ENCODE data around the gene TAPT1.

TAPT1 gene

GRCh38 chr4:16245241-16245640, 19.0 kb upstream of the TAPT1 start:
- DNase-seq (ENCODE audit: low read depth): no peak

- no peak for DNase-seq (ENCODE audit: low read depth)
Measured at GRCh38 chr4:16243285-16243684, 17.0 kb upstream of the TAPT1 start.

DNA sequence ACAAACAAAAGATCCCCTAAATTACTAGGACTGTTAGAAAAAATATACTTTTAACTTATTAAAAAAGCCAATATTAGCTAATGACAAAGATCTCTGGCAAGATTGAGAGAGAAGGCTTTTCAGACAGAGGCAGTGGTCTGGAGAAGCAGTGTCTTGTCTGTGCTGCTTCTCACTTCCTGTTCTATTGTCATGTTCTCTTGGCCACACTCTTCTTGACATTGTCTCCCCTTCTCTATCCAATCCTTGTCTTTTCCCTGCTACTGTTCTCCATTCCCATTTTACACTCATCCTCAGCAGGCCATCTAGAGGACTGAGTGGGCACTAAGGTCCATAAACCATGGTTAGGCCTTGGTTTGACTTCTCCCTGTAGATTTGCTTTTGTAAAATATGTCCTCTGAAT, 14.0 kb upstream of the TAPT1 start:
- DNase-seq (ENCODE audit: low read depth): no peak

GRCh38 chr4:16239086-16239485, 12.8 kb upstream of the TAPT1 start:
- DNase-seq (ENCODE audit: low read depth): no peak

DNA sequence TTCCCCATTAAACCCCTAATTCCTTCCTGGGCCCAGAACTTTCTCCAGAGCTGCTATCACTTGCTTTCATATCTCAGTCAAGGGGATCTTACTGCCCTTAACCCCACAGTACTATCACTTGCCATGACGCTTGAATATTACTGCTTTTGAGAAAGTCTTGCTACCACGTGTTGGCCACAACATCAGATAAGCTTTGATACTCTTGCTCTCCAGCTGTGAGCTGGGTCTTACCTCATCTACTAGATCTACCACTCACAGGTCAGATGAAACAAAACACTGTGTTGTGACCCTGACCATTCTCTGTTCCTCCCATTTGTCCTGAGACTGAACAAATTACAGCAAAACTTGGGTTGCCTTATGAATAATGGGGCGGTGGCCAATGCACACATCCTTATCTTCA, 12.1 kb upstream of the TAPT1 start:
- no peak for DNase-seq (ENCODE audit: low read depth)

- no peak for DNase-seq (ENCODE audit: low read depth)
Measured at GRCh38 chr4:16237715-16238114, 11.4 kb upstream of the TAPT1 start.

GRCh38 chr4:16236402-16237023, 10.2 kb upstream of the TAPT1 start:
- no peak for DNase-seq (ENCODE audit: low read depth)

DNA sequence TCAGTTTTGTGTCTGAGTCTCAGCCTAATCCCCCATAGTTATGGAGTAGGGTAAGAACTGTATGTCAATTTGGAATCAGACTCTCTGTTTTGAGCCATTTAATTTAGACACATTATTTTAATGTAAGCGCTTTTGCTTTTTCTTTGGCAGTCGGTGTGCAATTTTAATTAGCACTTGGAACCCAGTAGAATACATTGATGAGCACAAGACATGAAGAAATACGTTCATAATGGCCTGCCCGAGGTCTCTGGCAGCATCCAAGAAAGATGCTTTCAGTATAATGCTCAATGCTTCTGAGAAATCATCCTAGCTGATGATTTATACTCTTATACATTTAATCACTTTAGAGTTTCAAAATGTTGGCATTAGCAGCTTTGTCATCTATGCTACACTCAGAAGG, 8.9 kb upstream of the TAPT1 start:
- no peak for DNase-seq (ENCODE audit: low read depth)

- no peak for DNase-seq (ENCODE audit: low read depth)
Measured at GRCh38 chr4:16233569-16234177, 7.4 kb upstream of the TAPT1 start.

DNA sequence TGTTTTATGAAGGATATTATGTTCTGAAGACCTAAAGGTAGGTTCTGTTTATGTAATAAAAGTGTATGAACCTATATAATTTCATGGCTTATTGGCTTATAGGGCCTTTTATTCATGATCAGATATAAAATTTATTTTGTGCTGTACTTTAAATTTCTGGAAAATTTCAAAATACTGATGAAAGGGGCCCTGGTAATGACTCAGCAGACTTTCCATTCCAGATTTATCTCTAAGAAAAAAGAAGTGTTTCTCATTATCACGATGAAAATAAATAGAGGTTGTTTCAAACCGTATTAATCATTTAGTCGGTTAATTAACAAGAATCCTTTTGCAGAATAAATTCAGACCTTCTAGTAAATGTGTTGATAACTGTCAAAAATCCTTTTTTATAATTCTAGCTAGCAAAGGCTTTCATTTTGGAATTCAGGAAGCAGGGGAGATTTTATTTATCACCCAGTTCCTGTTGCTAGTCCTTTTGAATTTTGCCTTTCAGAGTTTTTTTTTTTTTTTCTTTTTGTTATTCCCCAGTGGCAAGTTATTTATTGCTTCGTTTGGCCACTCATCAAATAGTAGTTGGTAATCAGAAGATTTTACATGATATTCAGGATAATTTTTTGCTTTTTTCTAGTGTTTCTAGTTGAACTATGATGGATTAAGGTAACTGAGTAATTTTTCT, 5.4 kb upstream of the TAPT1 start:
- DNase-seq (ENCODE audit: low read depth): no peak

- no peak for DNase-seq (ENCODE audit: low read depth)
Measured at GRCh38 chr4:16230308-16230707, 4.0 kb upstream of the TAPT1 start.

DNA sequence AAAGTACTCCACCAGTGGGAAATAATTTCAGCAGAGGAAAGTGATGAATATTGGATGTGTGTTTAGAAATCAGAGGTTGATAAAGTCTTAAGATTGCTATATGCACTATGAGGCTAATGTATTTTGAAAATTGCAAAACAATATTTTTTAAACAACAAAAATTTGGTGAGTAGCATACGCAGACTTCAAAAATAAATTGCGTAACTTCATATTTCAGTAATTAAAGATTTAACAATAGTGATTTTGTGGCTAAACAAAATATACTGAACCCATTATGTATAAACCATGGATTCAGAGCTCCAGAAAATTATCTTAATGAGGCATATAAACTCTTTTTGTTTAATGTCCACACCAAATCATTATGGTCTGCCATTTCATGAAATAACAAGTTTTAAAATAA, 3.3 kb upstream of the TAPT1 start:
- DNase-seq (ENCODE audit: low read depth): no peak

DNA sequence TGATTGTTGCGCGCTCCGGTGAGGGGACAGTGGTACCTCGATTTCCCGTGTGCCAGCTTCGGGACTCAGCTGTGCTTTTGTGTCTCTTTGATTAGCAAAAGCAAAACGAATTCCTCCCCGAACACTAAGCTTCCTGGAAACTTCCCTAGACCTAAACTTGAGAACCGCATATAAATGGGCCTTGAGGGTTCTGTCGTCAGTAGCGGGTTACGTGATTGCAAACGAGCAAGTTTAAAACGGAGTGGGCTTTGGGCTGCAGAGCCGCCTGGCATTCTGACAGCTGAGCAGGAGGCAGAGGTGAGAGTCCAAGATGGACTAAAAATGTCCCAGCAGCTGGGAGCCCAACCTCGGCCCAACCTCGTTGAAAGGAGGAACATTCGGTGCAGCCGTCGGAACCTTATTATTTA, 1.2 kb upstream of the TAPT1 start:
- DNase-seq (ENCODE audit: low read depth): peak; percentile 29

GRCh38 chr4:16226816-16227461, 668 bp upstream of the TAPT1 start:
- peak; percentile 37 for DNase-seq (ENCODE audit: low read depth)

GRCh38 chr4:16225167-16225862, 956 bp downstream of the TAPT1 start:
- DNase-seq (ENCODE audit: low read depth): peak; percentile 43

- no peak for DNase-seq (ENCODE audit: low read depth)
Measured at GRCh38 chr4:16224264-16225166, 1.8 kb downstream of the TAPT1 start.

GRCh38 chr4:16222957-16223527, 3.2 kb downstream of the TAPT1 start:
- no peak for DNase-seq (ENCODE audit: low read depth)

- DNase-seq (ENCODE audit: low read depth): no peak
Measured at GRCh38 chr4:16218950-16219349, 7.3 kb downstream of the TAPT1 start.

GRCh38 chr4:16217300-16218051, 8.8 kb downstream of the TAPT1 start:
- no peak for DNase-seq (ENCODE audit: low read depth)

GRCh38 chr4:16213121-16213520, 13.2 kb downstream of the TAPT1 start:
- DNase-seq (ENCODE audit: low read depth): no peak
